ENCODE data around the gene RNASE7.
A peak's percentile ranks its signal among the peaks of the same experiment; 100 is the strongest.
"Not testable (repeated sequence)": the region's sequence is repeated elsewhere in the genome, so short reads cannot be mapped to it uniquely, and the experiment has no call there.

Gene RNASE7

GRCh38 chr14:21023817-21024584 is 18.2 kb upstream of the RNASE7 start:
- DNase-seq (ENCODE audit: low spot score): no peak

DNA sequence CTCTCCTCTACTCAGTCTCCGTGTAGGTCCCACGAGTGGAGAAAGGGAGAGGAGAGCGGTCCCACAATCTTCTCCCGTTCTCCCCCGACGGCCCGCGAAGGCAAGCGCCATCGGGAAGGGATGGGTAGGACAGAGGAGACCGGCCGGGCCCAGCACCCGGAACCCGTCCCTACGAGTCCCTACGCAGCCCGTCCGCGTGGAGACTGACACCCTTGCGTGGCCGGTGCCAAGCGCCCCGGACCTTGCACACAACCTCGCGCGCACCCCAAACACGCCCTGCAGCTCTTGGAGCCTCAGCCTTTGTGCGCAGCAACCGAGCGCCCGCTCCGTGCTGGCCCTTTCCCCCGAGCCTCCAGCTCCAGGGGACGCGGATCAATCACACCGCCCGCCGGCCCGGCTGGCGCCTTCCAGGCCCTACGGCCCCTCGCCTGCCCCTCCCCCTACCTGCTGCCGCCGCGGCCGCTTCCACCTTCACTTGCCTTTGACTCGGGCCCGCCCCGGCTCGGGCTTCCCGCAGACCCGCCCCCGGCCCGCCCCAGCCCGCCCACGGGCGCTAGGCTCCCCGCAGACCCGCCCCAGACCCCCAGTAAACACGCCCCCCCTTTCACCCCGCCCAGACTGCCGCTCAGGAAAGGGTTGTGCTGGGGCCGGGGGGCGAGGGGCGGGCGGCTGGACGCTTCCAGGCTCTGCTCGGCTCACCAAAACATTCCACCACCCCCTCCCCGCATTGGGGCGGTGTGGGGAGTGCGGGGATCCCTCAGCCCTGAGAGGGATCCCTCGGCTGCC is 17.4 kb upstream of the RNASE7 start, which contains the start of gene NDRG2:
Gene NDRG2, minus strand, starts transcription at position 477 of the 786 bp plus-strand sequence. CDS start 1,746 bp downstream, outside the sequence.
- DNase-seq (ENCODE audit: low spot score): peak; percentile 98

DNA sequence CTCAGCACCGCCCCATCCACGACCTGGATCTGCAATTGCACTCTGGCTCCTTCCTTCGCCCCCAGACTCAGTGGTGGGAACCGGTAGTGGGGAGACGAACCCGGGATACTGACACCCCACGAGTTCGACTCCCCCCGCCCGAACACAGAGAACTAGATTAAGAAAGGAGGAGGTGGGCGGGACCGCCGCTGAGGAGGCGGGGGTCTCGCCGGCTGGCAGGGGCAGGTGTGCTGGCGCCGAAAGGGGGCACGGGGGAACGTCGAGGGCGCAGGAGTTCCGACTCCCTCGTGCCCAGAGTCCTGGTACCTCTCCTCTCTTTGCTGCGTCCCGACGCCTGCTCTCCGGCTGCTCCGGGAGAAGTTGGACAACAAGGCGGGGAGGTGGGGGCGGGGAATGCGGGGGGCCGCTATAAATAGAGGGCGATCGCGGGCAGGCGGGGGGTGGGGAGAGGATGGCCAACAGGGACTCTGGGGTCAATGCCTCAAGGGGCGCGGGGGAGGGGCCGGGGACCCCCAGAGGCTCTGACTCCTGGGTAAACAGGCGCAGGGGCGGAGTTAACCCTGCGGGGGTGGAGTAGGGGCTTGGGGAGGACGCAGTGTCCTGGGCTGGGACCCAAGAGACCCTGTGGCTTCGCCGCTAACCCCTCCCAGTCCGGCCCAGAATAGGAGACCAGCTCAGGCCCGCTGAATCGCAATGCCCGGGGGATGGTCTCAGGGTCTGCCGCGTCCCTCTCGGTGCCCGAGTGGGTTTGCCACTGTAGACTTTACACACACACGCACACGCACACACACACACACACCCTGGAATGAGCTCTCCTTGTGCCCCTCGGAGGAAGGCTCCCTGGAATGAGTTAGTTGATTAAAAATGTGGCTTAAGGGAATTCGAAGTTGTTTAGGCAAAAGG is 16.5 kb upstream of the RNASE7 start:
- DNase-seq (ENCODE audit: low spot score): peak; percentile 77

DNA sequence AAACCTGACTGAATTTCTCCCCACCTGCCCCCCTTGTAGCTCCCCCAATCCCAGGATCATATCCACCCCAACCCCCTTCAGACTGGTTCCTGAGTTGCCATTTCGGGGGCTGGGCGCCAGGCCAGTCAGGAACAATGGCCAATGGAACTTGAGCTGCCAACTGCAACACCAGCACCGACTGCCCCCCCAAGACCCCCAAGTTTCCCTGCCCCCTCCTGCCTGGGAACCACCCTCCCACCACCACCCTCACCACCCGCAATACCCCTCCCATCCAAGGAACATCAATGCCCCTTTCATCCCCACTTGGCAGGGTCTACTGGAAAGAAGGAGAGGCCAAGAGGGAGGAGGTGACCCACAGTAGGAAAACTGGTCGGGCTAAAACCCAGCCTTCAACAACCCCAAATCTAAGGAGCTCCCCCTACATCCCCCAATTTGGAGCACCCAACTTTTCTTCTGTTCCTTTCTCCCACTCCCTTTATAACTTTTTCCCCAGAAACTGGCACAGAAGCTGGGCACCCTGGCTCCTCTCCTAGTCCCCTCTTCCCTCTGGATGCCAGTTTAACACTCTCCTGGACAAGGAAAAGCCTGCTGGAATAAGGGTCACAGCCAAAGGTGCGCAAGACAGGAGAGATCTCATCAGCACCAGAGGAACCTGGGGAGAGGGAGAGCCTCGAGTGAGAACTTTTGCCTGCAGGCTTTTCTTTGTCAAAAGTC is 15.7 kb upstream of the RNASE7 start:
- peak; percentile 46 for DNase-seq (ENCODE audit: low spot score)

DNA sequence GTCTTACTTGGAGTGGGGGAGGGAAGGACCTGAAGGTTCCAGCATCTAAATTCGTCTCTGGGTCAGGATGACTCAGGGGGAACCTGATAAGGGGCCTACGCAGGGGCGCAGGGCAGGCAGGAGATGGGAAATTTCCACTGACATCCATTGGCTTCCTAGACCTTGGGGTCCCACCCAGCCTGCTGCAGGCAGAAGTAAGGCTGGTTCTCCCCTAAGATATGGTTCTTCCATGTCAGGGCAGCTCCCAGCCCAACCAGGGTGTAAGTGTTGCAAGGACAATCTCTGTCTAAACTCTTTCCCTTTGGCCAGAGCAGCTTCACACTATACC is 15.2 kb upstream of the RNASE7 start:
- peak; percentile 31 for DNase-seq (ENCODE audit: low spot score)

GRCh38 chr14:21029917-21030316 is 12.2 kb upstream of the RNASE7 start, which contains the start of gene TPPP2:
Gene TPPP2, plus strand, starts transcription at chr14:21030217. Its CDS starts 365 bp downstream, at chr14:21030582.
- no peak for DNase-seq (ENCODE audit: low spot score)

GRCh38 chr14:21030531-21030930 is 11.6 kb upstream of the RNASE7 start:
- no peak for DNase-seq (ENCODE audit: low spot score)

DNA sequence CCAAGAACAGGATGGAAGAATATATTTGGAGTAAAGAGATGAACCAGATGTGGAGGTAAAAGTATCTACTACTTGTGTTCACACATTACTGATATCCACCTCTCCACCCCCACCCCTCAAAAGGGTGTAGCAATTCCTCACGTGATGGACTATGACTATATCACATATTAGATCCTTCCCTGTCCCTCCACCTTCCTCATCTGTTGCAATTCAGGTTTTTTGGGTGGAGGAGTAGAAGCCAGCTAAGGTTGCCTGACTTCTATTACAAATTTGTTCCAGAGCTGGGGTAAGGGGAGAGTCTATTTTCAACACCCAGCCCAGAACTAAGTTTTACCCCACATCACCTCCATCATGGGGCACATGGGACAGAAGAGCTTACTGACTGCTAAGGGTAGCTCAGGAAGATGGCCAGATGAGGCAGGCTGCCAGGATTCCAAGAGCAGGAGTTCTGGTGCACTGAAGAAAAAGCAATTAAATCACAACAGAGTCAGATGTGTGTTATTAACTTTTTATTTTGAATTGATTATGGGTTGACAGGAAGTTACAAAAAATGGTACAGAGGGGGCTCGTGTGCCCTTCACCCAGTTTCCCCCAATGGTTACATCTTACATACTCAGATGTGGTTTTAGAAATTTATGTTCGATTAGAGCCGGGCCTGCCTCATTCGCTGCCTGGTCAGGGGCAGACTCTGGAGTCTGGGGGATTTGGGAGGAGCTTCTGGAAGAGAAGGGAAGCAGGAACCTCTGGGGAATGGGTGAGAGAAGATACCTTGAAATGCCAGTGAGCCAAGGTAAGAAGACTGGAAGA is 9.6 kb upstream of the RNASE7 start:
- no peak for DNase-seq (ENCODE audit: low spot score)

DNA sequence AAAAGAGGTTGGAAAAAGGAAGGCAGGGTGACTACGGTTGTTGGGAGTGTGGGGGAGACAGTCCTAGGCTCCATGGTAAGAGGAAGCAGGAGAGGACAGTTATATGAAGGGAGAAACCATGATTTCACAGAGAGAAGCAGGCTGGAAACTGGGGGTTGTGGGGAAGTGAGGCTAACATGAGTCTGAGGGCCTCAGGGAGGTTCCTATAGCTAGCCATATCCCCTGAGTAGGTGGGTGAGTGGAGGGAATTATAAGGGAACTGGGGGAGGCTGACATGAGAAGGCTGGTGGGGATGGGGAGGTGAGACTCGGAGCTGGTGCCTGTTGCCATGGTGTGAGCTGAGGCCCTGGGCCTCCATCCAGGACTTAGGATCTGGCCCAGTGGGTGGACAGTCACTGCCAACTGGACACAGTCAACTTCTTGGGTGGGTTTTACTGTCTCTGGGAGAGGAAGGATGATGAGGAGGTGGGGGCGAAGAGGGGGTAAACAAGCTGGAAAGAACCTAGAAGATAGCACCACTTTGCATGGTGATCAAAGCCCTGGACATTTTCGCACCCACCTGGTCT is 8.9 kb upstream of the RNASE7 start:
- DNase-seq (ENCODE audit: low spot score): no peak

DNA sequence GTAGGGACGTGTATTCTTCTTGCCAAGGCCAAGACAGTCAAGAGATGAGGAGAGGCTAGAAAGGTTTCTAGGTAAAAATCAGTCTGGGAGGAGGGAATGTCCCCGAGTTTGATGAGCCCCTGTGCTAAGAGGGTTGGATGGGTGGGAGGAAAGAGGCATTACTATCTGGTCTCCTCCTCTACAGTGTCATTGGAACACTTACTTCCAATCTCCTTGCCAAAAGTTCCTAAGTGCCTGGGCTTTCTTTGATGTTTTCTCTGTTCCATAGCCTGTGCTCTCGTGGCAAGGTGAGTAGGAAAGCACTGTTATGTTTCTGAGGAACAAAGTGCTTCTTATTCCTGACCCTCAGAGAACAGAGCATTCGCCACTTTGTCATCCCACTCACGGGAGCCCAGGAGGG is 7.5 kb upstream of the RNASE7 start, which contains the start of gene RNASE13:
Gene RNASE13, minus strand, starts transcription at position 101 of the 400 bp plus-strand sequence. CDS start 519 bp downstream, outside the sequence.
- no peak for DNase-seq (ENCODE audit: low spot score)

GRCh38 chr14:21036751-21037150 is 5.4 kb upstream of the RNASE7 start:
- no peak for DNase-seq (ENCODE audit: low spot score)

GRCh38 chr14:21037156-21037555 is 5.0 kb upstream of the RNASE7 start:
- no peak for DNase-seq (ENCODE audit: low spot score)

GRCh38 chr14:21038441-21039422 is 3.4 kb upstream of the RNASE7 start:
- DNase-seq (ENCODE audit: low spot score): peak; percentile 54

DNA sequence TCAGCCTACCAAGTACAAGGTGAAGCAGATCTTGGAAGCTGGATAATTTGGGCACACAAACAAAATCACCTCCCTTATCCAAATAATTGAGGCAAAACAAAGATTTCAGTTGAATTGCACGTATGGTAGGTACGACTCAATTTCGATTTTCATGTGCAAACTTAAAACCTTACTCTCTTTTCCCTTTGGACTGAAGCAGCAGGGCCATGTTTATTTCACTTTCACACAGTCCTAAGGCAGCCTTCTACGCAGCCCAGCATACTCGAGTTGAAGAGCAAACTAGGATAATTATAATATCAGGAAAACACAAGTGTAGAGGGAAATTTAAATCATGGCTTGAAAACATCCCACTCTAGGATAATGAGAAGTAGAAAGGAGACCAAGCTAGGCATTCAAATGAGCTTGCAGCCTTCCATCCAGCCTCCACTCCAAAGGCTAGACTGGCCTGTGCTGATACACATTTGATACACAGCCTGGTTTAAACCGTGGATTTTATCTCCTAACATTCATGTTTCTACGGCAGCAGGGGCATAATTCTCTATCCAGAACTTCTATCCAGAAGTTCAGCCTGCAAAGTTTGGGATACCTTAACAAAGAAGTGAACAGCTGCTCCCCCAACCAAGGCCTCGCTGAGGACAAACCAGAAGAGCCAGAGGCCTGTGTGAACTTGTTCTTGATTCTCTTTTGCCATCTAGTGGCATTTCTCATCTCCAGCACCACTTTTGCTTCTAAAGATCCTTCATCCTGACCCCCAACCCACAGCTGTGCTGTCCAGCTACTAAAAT is 2.4 kb upstream of the RNASE7 start:
- DNase-seq (ENCODE audit: low spot score): peak; percentile 73

DNA sequence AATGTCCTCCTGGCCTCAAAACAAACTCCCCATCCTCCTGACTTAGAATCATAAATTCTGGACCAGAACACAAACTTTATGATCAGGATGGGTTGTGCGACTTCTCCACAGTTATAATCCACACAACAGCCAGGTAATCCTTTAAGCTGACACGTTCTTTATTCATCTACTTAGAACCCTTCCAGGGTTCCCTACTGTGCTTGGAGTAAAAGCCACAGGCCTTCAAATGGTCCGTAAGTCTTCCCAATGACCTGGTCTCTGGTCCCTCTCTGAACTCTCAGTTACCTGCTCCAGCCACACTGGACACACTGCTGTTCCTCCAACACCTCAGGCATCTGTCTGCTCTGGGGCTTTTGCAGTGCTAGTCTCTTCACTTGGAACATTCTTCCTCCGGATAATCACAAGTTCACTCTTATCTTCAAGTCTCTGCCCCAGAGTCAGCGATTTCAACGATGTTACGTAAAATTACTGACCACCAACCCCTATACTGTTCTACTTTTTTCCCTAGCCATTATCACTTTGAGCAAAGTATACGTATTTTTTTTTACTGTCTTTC is 1.7 kb upstream of the RNASE7 start:
- no peak for DNase-seq (ENCODE audit: low spot score)

- DNase-seq (ENCODE audit: low spot score): not testable (repeated sequence)
Measured at GRCh38 chr14:21040941-21041340, 1.2 kb upstream of the RNASE7 start.

- DNase-seq (ENCODE audit: low spot score): no peak
Measured at GRCh38 chr14:21042918-21043317, 756 bp downstream of the RNASE7 start.
